Liver (tissue), 9 donors: ENCODE measurements around the gene ADGRA1. TPM values are rescaled to one million over a fixed set of nuclear protein-coding genes. Genes with fewer than 3 reads are reported as not detected.

Experiments
- DNase-seq: peaks from one replicate; pipeline ENCODE4 v3.0.0-alpha.2; 2017; ENCODE audit warnings: low spot score
- H3K27ac ChIP-seq, 2 donors: one replicate each; pipeline ENCODE4 v1.7.0; 2013; ENCODE audit warnings: inconsistent platforms in 2 of 2, low read length in 2 of 2, control low read depth in 1 of 2, low read depth in 1 of 2, mild to moderate bottlenecking in 1 of 2
- H3K27me3 ChIP-seq, 4 donors: one replicate each; pipeline versions ENCODE4 v1.6.1 to v1.7.0; 2013; ENCODE audit warnings: low read length in 3 of 4, inconsistent platforms in 1 of 4, mild to moderate bottlenecking in 1 of 4, moderate library complexity in 1 of 4; ENCODE audit not compliant: control insufficient read depth in 4 of 4, insufficient read depth in 4 of 4
- H3K36me3 ChIP-seq, 4 donors: one replicate each; pipeline versions ENCODE4 v1.6.1 to v1.7.0; 2013; ENCODE audit warnings: low read length in 3 of 4, mild to moderate bottlenecking in 3 of 4, low read depth in 1 of 4, moderate library complexity in 1 of 4; ENCODE audit not compliant: control insufficient read depth in 4 of 4, insufficient read depth in 3 of 4
- H3K4me1 ChIP-seq, 4 donors: one replicate each; pipeline versions ENCODE4 v1.6.1 to v1.7.0; 2013; ENCODE audit warnings: low read length in 3 of 4, mild to moderate bottlenecking in 3 of 4, moderate library complexity in 1 of 4; ENCODE audit not compliant: control insufficient read depth in 4 of 4, insufficient read depth in 4 of 4
- H3K4me3 ChIP-seq, 3 donors: one replicate each; pipeline versions ENCODE4 v1.6.1 to v1.7.0; 2013; ENCODE audit warnings: low read length in 3 of 3, control low read depth in 1 of 3, low read depth in 1 of 3, mild to moderate bottlenecking in 1 of 3
- H3K9ac ChIP-seq, 2 donors: one replicate each; pipeline ENCODE4 v1.7.0; 2013; ENCODE audit warnings: low read length in 2 of 2, mild to moderate bottlenecking in 2 of 2, moderate library complexity in 2 of 2, control low read depth in 1 of 2, low read depth in 1 of 2
- H3K9me3 ChIP-seq, 4 donors: one replicate each; pipeline versions ENCODE4 v1.6.1 to v1.7.0; 2013; ENCODE audit warnings: low read length in 3 of 4; ENCODE audit not compliant: control insufficient read depth in 4 of 4
- EGR1 ChIP-seq, 2 donors: IDR thresholded peaks; 2 replicates each; pipeline ENCODE4 v1.6.1; 2016 to 2018; ENCODE audit warnings: antibody characterized with exemption in 2 of 2, low read depth in 2 of 2
- FOXA1 ChIP-seq: IDR thresholded peaks from 2 replicates; pipeline ENCODE4 v1.6.1; 2016; ENCODE audit warnings: antibody characterized with exemption
- FOXA2 ChIP-seq: IDR thresholded peaks from 2 replicates; pipeline ENCODE4 v1.6.1; 2016; ENCODE audit warnings: antibody characterized with exemption
- GABPA ChIP-seq, 2 donors: IDR thresholded peaks in 1 of 2; conservative IDR thresholded peaks in 1 of 2; 2 replicates each; pipeline ENCODE4 v1.6.1; 2016; ENCODE audit warnings: antibody characterized with exemption in 2 of 2, mild to moderate bottlenecking in 1 of 2, moderate library complexity in 1 of 2
- HNF4A ChIP-seq, 2 donors: conservative IDR thresholded peaks; 2 replicates each; pipeline ENCODE4 v1.6.1; 2016; ENCODE audit warnings: antibody characterized with exemption in 2 of 2, mild to moderate bottlenecking in 2 of 2
- HNF4G ChIP-seq: IDR thresholded peaks from 2 replicates; pipeline ENCODE4 v1.6.1; 2016; ENCODE audit warnings: antibody characterized with exemption
- JUND ChIP-seq, 2 donors: IDR thresholded peaks; 2 replicates each; pipeline ENCODE4 v1.6.1; 2016; ENCODE audit warnings: antibody characterized with exemption in 2 of 2
- NR2F2 ChIP-seq: IDR thresholded peaks from 2 replicates; pipeline ENCODE4 v1.6.1; 2016; ENCODE audit warnings: antibody characterized with exemption
- RAD21 ChIP-seq, 2 donors: IDR thresholded peaks; 2 replicates each; pipeline ENCODE4 v1.6.1; 2016; ENCODE audit warnings: antibody characterized with exemption in 2 of 2, mild to moderate bottlenecking in 2 of 2
- RXRA ChIP-seq, 2 donors: IDR thresholded peaks; 2 replicates each; pipeline ENCODE4 v1.6.1; 2017 to 2018; ENCODE audit warnings: antibody characterized with exemption in 2 of 2, mild to moderate bottlenecking in 1 of 2
- SP1 ChIP-seq: IDR thresholded peaks from 2 replicates; pipeline ENCODE4 v1.6.1; 2018; ENCODE audit warnings: antibody characterized with exemption, mild to moderate bottlenecking
- TAF1 ChIP-seq: conservative IDR thresholded peaks from 2 replicates; pipeline ENCODE4 v1.6.1; 2016; ENCODE audit warnings: antibody characterized with exemption, mild to moderate bottlenecking
- YY1 ChIP-seq: IDR thresholded peaks from 2 replicates; pipeline ENCODE4 v1.6.1; 2016; ENCODE audit warnings: antibody characterized with exemption, mild to moderate bottlenecking
- WGBS: extraction: QIAGEN DNeasy Blood & Tissue Kit; methylation state at CpG from one replicate; pipeline ENCODE4 v1.1.7; 2013; 5-methylcytosine and 5-hydroxymethylcytosine counted together
- polyA plus RNA-seq, 2 donors: library from polyadenylated mRNA; stranded (reverse) in 1 of 2; unstranded in 1 of 2; fragments of 200-250 nt in 1 of 2; fragments of >200 nt in 1 of 2; fragmentation: Nextera tagmentation in 1 of 2; extraction: Ambion mirVana in 1 of 2; gene quantifications; one replicate each; pipeline versions ENCODE4 v1.2.1 to v1.2.3, GENCODE V29; 2013 to 2015
- total RNA-seq, 2 donors: library from RNA; depleted of rRNA; stranded (reverse); fragments of >200 nt; gene quantifications; one replicate each; pipeline ENCODE4 v1.2.3, GENCODE V29; 2014
- TF ChIP-seq, protein P1 (sequence below): fragments of 150-350 bp; IDR thresholded peaks from 2 replicates; pipeline ENCODE4 v1.5.1; 2017; ENCODE audit warnings: improper control_type of control experiment, low read depth, low read length; ENCODE audit not compliant: missing input control
- TF ChIP-seq, protein P2 (sequence below): IDR thresholded peaks from 2 replicates; pipeline ENCODE4 v1.6.1; 2016; ENCODE audit warnings: antibody characterized with exemption, mild to moderate bottlenecking
- TF ChIP-seq, protein P3 (sequence below): IDR thresholded peaks from 2 replicates; pipeline ENCODE4 v1.6.1; 2016; ENCODE audit warnings: antibody characterized with exemption
- TF ChIP-seq, protein P4 (sequence below): IDR thresholded peaks from 2 replicates; pipeline ENCODE4 v1.6.1; 2016; ENCODE audit warnings: antibody characterized with exemption
- TF ChIP-seq, protein P5 (sequence below): IDR thresholded peaks from 2 replicates; pipeline ENCODE4 v1.6.1; 2016; ENCODE audit warnings: antibody characterized with exemption
- donor health status: healthy.
- donor health status: healthy.
- donor health status: healthy.
- donor health status: healthy.
- donor health status: healthy.

Gene ADGRA1
- total and polyA plus RNA-seq, 4 donors: 0.08 to 0.70 (median 0.12) TPM; not detected in 1

DNA sequence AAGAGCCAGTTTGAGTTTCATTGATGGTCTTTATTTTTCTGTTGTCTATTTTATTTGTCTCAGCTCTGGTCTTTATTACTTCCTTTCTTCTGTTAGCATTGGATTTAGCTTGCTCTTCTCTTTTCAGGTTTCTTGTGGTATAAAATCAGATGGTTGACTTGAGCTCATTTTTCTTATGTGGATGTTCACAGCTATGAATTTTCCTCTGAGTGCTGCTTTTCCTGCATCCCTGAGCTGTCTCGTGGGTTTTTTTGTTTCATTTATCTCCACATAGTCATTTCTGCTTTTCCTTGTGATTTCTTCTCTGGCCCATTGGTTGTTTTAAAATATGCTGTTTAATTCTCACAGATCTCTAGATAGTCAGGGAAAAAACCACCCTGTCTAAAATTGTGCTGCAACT lies 19.7 kb downstream of the ADGRA1 start:
- H3K9ac ChIP-seq: no peak overlapping the region
- no peaks in the 10 kb centered on the region for H3K27me3 ChIP-seq
- no peaks in the 10 kb centered on the region for H3K4me1 ChIP-seq
- DNase-seq: no peak
- H3K36me3 ChIP-seq: no peaks in the 10 kb centered on the region
- TF ChIP-seq RAD21 (IDR thresholded peaks at IDR 0.05) (no peak), RXRA (IDR thresholded peaks at IDR 0.05) (no peak)
- no peak overlapping the region for H3K27ac ChIP-seq
- H3K9me3 ChIP-seq: peaks cover 0 to 12% (median 6%) of the 10 kb centered on the region in 4 donors
- WGBS: 90% methylated on average over 1 of the region's 1 CpG
- H3K4me3 ChIP-seq: no peak overlapping the region

DNA sequence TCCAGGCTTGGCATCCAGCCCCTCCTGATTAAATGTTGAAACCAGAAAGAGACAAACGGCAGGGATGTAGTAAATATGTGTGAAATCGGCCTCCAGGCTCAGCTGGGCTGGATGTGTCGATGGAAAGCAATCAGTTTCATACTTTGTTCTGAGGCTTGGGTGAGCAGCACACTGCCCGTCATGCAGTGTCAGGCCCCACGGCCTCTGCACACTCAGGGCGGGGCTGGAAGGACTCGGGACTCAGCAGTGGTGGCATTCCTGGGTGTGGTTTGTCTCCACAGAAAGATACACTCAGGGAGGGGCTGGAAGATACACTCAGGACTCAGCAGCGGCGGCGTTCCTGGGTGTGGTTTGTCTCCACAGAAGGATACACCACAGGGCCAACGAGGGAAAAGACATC lies 22.0 kb downstream of the ADGRA1 start:
- no peak overlapping the region for H3K27ac ChIP-seq
- H3K9me3 ChIP-seq: peaks cover 0 to 12% (median 6%) of the 10 kb centered on the region in 4 donors
- H3K4me1 ChIP-seq: no peaks in the 10 kb centered on the region
- TF ChIP-seq FOXA2: no peak
- no peak for TF ChIP-seq GABPA (IDR thresholded peaks at IDR 0.05 in 1 of 2, conservative IDR thresholded peaks at IDR 0.05 in 1 of 2)
- TF ChIP-seq EGR1 (IDR thresholded peaks at IDR 0.05; ENCODE audit: low read depth in 2 of 2): no peak
- TF ChIP-seq, protein P1, sequence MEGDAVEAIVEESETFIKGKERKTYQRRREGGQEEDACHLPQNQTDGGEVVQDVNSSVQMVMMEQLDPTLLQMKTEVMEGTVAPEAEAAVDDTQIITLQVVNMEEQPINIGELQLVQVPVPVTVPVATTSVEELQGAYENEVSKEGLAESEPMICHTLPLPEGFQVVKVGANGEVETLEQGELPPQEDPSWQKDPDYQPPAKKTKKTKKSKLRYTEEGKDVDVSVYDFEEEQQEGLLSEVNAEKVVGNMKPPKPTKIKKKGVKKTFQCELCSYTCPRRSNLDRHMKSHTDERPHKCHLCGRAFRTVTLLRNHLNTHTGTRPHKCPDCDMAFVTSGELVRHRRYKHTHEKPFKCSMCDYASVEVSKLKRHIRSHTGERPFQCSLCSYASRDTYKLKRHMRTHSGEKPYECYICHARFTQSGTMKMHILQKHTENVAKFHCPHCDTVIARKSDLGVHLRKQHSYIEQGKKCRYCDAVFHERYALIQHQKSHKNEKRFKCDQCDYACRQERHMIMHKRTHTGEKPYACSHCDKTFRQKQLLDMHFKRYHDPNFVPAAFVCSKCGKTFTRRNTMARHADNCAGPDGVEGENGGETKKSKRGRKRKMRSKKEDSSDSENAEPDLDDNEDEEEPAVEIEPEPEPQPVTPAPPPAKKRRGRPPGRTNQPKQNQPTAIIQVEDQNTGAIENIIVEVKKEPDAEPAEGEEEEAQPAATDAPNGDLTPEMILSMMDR: no peak
- no peak for TF ChIP-seq TAF1
- TF ChIP-seq NR2F2: no peak
- TF ChIP-seq, protein P2, sequence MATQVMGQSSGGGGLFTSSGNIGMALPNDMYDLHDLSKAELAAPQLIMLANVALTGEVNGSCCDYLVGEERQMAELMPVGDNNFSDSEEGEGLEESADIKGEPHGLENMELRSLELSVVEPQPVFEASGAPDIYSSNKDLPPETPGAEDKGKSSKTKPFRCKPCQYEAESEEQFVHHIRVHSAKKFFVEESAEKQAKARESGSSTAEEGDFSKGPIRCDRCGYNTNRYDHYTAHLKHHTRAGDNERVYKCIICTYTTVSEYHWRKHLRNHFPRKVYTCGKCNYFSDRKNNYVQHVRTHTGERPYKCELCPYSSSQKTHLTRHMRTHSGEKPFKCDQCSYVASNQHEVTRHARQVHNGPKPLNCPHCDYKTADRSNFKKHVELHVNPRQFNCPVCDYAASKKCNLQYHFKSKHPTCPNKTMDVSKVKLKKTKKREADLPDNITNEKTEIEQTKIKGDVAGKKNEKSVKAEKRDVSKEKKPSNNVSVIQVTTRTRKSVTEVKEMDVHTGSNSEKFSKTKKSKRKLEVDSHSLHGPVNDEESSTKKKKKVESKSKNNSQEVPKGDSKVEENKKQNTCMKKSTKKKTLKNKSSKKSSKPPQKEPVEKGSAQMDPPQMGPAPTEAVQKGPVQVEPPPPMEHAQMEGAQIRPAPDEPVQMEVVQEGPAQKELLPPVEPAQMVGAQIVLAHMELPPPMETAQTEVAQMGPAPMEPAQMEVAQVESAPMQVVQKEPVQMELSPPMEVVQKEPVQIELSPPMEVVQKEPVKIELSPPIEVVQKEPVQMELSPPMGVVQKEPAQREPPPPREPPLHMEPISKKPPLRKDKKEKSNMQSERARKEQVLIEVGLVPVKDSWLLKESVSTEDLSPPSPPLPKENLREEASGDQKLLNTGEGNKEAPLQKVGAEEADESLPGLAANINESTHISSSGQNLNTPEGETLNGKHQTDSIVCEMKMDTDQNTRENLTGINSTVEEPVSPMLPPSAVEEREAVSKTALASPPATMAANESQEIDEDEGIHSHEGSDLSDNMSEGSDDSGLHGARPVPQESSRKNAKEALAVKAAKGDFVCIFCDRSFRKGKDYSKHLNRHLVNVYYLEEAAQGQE: no peak
- no peak for TF ChIP-seq SP1
- TF ChIP-seq YY1: no peak
- TF ChIP-seq HNF4A (conservative IDR thresholded peaks at IDR 0.05): no peak
- TF ChIP-seq HNF4G: no peak
- TF ChIP-seq JUND (IDR thresholded peaks at IDR 0.05): no peak
- TF ChIP-seq, protein P3, sequence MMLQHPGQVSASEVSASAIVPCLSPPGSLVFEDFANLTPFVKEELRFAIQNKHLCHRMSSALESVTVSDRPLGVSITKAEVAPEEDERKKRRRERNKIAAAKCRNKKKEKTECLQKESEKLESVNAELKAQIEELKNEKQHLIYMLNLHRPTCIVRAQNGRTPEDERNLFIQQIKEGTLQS: no peak
- TF ChIP-seq, protein P4, sequence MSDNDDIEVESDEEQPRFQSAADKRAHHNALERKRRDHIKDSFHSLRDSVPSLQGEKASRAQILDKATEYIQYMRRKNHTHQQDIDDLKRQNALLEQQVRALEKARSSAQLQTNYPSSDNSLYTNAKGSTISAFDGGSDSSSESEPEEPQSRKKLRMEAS: no peak
- TF ChIP-seq, protein P5, sequence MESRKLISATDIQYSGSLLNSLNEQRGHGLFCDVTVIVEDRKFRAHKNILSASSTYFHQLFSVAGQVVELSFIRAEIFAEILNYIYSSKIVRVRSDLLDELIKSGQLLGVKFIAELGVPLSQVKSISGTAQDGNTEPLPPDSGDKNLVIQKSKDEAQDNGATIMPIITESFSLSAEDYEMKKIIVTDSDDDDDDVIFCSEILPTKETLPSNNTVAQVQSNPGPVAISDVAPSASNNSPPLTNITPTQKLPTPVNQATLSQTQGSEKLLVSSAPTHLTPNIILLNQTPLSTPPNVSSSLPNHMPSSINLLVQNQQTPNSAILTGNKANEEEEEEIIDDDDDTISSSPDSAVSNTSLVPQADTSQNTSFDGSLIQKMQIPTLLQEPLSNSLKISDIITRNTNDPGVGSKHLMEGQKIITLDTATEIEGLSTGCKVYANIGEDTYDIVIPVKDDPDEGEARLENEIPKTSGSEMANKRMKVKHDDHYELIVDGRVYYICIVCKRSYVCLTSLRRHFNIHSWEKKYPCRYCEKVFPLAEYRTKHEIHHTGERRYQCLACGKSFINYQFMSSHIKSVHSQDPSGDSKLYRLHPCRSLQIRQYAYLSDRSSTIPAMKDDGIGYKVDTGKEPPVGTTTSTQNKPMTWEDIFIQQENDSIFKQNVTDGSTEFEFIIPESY: no peak
- no peak for TF ChIP-seq FOXA1
- no peak for TF ChIP-seq RAD21 (IDR thresholded peaks at IDR 0.05)
- TF ChIP-seq RXRA (IDR thresholded peaks at IDR 0.05): no peak
- no peaks in the 10 kb centered on the region for H3K36me3 ChIP-seq
- no peak overlapping the region for H3K9ac ChIP-seq
- H3K4me3 ChIP-seq: no peak overlapping the region
- no peak for DNase-seq
- WGBS: 60% methylated on average over 11 of the region's 11 CpGs
- H3K27me3 ChIP-seq: no peaks in the 10 kb centered on the region
